ENCODE results near the gene ZNF200. TPM values are rescaled to one million over a fixed set of nuclear protein-coding genes. Genes with fewer than 3 reads are reported as not detected.
"Not testable (repeated sequence)": the region's sequence is repeated elsewhere in the genome, so short reads cannot be mapped to it uniquely, and the experiment has no call there.

The ZNF200 gene
- total RNA-seq, 2 experiments from 2014 or later = 16.5 to 19.5 TPM

GRCh38 chr16:3188925-3189825 is 45.8 kb downstream of the ZNF200 start:
- ATAC-seq (ENCODE audit: low read depth) = peak; percentile 8
- Mint-ChIP-seq H3K9me3 (peaks cover 4% of the 10 kb centered on the region), H3K4me1 (peaks cover 36% of the 10 kb centered on the region), H3K27me3 (peaks cover 80% of the 10 kb centered on the region), H3K4me3 (peak overlapping the region; percentile 73), H3K36me3 (no peaks in the 10 kb centered on the region), H3K27ac (peak overlapping the region; percentile 32)
- DNase-seq = peak; percentile 66
- POLR2A ChIA-PET = interaction anchor here (0.8 to 1.7 kb wide), 7 partner anchors 27 to 212 kb away, joined by 3 to 7 read pairs (median 4); partner anchors contain the start of genes ZNF174, ZNF200, ZNF263 and ZSCAN32

DNA sequence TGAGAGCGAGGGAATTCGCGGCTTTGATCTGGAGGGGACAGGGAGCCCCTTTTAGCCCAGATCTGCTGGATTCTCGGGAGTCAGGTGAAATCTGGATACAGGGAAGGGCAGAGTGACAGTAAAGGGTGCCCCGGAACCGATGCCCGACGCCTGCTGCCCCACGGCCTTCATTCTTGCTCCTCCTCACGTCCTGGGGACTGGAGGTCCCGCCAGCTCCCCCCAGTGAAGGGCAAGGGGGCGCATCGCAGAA is 46.4 kb downstream of the ZNF200 start:
- POLR2A ChIA-PET = interaction anchor here (0.8 to 1.7 kb wide), 7 partner anchors 28 to 213 kb away, joined by 3 to 7 read pairs (median 4); partner anchors contain the start of genes ZNF174, ZNF200, ZNF263 and ZSCAN32
- Mint-ChIP-seq H3K36me3 (no peaks in the 10 kb centered on the region), H3K9me3 (no peaks in the 10 kb centered on the region), H3K4me3 (peak overlapping the region; percentile 73), H3K27me3 (peaks cover 80% of the 10 kb centered on the region), H3K4me1 (peaks cover 40% of the 10 kb centered on the region), H3K27ac (peak overlapping the region; percentile 32)
- DNase-seq (no peak), ATAC-seq (ENCODE audit: low read depth) (no peak)

- no peaks in the 10 kb centered on the region for H3K9me3 Mint-ChIP-seq
- H3K4me1 Mint-ChIP-seq = peaks cover 43% of the 10 kb centered on the region
- H3K27ac Mint-ChIP-seq = peak within 1 kb of the TSS; percentile 68
- peak; percentile 74 for DNase-seq
- POLR2A ChIA-PET = interaction anchor here (0.6 to 1.7 kb wide), 8 partner anchors 17 to 269 kb away, joined by 3 to 7 read pairs (median 4); partner anchors contain the start of genes ZNF174, ZNF200, ZNF263 and ZSCAN32
- H3K4me3 Mint-ChIP-seq = peak within 1 kb of the TSS; percentile 73
- ATAC-seq (ENCODE audit: low read depth) = peak; percentile 59
- no peaks in the 10 kb centered on the region for H3K36me3 Mint-ChIP-seq
- H3K27me3 Mint-ChIP-seq = peaks cover 81% of the 10 kb centered on the region
These were observed 46.9 kb downstream of the ZNF200 start, which contains the start of gene OR1F1 for GRCh38 chr16:3187798-3188674. TSS of gene OR1F1 (plus strand) at chr16:3188204.

DNA sequence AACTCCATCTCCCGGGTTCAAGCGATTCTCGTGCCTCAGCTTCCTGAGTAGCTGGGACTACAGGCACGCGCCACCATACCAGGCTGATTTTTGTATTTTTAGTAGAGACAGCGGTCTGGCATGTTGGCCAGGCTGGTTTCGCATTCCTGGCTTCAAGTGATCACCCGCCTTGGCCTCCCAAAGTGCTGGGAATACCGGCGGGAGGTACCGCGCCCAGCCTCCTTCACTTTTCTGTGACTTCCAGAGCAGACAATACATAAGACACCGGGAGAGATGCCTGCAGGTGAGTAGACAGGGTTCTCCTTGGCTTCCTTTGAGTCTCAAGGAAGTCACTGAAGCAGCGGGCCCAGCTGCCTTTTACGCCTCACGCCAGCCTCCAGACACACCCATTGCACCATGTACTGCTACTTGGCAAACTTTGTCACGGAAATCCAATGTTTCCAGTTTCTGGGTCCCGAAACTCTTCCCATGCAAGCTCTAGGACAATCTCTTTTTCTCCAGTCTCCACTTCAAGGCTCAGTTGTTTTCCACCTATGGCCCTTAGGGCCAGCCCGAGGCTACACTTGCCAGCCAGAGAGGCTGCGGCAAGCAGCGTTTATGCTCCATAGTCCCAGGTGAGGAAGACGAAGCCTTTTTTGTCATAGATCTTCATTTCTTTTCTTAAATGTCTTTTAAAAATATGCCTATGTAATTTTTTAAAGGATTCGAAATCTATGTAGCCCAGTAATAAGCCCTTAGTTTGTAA is 47.8 kb downstream of the ZNF200 start:
- Mint-ChIP-seq H3K27me3 (peaks cover 82% of the 10 kb centered on the region), H3K27ac (no peak overlapping the region), H3K36me3 (no peaks in the 10 kb centered on the region), H3K4me3 (no peak overlapping the region), H3K9me3 (no peaks in the 10 kb centered on the region), H3K4me1 (peaks cover 47% of the 10 kb centered on the region)
- POLR2A ChIA-PET = interaction anchor here (0.6 to 1.7 kb wide), 5 partner anchors 16 to 270 kb away, joined by 3 to 6 read pairs (median 5); partner anchors contain the start of genes ZNF174 and ZSCAN32
- DNase-seq (no peak), ATAC-seq (ENCODE audit: low read depth) (no peak)

DNA sequence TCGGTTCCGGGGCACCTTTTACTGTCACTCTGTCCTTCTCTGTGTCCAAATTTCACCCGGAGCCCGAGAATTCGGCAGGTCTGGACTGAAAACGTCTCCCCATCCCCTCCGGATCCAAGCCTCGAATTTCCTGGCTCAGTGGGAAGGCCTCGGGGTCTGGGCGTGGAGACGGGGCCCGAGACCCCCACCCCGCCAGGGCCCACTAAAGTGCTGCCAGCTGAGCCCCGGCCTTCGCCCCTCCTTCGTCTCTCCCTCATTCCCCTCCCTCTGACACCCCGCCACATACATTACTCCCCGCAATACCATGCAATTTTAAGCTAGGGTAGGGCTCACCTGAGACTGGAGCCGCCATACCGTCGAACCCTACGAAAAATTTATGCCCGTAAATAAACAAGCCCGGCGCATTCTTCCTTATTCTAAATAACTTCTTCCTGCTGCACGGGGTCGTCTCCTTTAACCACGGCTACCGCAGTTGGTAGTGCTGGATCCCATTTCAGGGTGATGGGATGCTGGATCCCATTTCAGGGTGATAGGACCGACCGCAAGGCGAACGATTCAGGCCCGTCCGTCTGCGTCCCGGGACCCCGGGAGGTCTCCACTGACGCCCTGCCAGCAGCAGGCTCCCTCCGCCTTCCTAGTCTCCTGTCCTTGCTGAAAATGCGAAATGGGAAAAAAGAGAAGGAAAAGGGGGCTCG is 51.4 kb downstream of the ZNF200 start:
- H3K36me3 Mint-ChIP-seq = no peaks in the 10 kb centered on the region
- H3K4me3 Mint-ChIP-seq = peak overlapping the region; percentile 84
- peak overlapping the region; percentile 55 for H3K27ac Mint-ChIP-seq
- no peak for DNase-seq
- H3K9me3 Mint-ChIP-seq = no peaks in the 10 kb centered on the region
- peaks cover 87% of the 10 kb centered on the region for H3K27me3 Mint-ChIP-seq
- ATAC-seq (ENCODE audit: low read depth) = no peak
- H3K4me1 Mint-ChIP-seq = peaks cover 33% of the 10 kb centered on the region
- POLR2A ChIA-PET = interaction anchor here (0.8 to 1.6 kb wide), 6 partner anchors 25 to 181 kb away, joined by 3 to 5 read pairs (median 3); partner anchors contain the start of genes ZNF200 and ZNF263

- DNase-seq (peak; percentile 62), ATAC-seq (ENCODE audit: low read depth) (peak; percentile 32)
- Mint-ChIP-seq H3K27ac (peak overlapping the region; percentile 79), H3K36me3 (no peaks in the 10 kb centered on the region), H3K27me3 (peaks cover 90% of the 10 kb centered on the region), H3K4me3 (peak overlapping the region; percentile 84), H3K9me3 (no peaks in the 10 kb centered on the region), H3K4me1 (peaks cover 28% of the 10 kb centered on the region)
- POLR2A ChIA-PET = interaction anchor here (0.8 to 1.6 kb wide), 5 partner anchors 10 to 182 kb away, joined by 3 to 5 read pairs (median 3); partner anchors contain the start of genes ZNF200 and ZNF263
These were observed 52.1 kb downstream of the ZNF200 start for GRCh38 chr16:3182608-3183444.

- Mint-ChIP-seq H3K27ac (peak overlapping the region; percentile 79), H3K4me3 (peak overlapping the region; percentile 73), H3K27me3 (peaks cover 90% of the 10 kb centered on the region), H3K4me1 (peaks cover 23% of the 10 kb centered on the region)
- ATAC-seq (ENCODE audit: low read depth); H3K9me3 Mint-ChIP-seq; H3K36me3 Mint-ChIP-seq; DNase-seq: not testable (repeated sequence)
- POLR2A ChIA-PET = interaction anchor here (1.0 to 1.5 kb wide), 3 partner anchors 10 to 183 kb away, joined by 3 to 4 read pairs (median 3); no protein-coding TSS in a partner anchor
These were observed 52.7 kb downstream of the ZNF200 start for GRCh38 chr16:3182293-3182607.

DNA sequence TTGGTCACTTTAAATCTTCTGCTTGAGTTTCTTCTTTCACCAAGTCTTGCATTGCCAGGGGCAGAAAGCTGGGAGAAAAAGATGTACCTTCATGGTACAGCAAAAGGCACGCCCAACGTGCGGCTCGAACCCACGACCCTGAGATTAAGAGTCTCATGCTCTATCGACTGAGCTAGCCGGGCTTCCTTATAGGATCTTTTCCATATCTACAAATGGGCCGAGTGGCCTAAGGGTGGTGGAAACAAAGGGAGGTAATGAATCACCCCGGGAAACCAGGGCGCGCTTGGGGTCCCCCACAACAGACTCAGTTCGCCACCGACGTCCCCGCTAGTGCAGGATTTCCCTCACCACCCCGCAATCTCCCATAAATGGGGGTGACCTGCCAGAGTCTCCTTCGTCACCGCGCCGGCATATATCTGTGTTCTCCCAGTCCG is 54.5 kb downstream of the ZNF200 start:
- DNase-seq = no peak

DNA sequence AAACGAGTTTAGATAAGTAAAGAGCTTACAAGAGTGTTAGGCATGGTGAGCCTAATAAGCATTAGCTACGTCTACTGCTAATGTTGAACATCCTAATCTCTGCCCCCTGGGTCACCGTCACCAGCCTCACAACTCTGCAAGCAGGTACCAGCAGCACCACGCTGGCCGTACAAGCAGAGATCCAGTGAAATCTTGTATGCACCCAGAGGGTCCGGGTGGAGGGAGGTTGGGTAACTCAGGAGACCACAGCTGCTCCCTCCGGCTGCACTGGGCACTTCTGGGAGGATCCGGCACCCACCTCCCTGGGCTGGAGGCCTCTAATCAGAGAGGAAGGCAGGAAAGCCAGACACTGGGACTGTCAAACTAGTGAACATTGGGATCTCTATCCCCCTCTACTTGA is 55.3 kb downstream of the ZNF200 start:
- POLR2A ChIA-PET = interaction anchor here (0.5 to 1.3 kb wide), 3 partner anchors 9 to 171 kb away, joined by 3 read pairs; no protein-coding TSS in a partner anchor
- H3K36me3 Mint-ChIP-seq = no peaks in the 10 kb centered on the region
- ATAC-seq (ENCODE audit: low read depth) = no peak
- no peak for DNase-seq
- peaks cover 90% of the 10 kb centered on the region for H3K27me3 Mint-ChIP-seq
- H3K4me1 Mint-ChIP-seq = peaks cover 23% of the 10 kb centered on the region
- no peak overlapping the region for H3K27ac Mint-ChIP-seq
- H3K4me3 Mint-ChIP-seq = no peak overlapping the region
- no peaks in the 10 kb centered on the region for H3K9me3 Mint-ChIP-seq

More for the DNA sequence above, 54.5 kb downstream of the ZNF200 start:
- Mint-ChIP-seq H3K4me3 (no peak overlapping the region), H3K9me3 (no peaks in the 10 kb centered on the region), H3K27ac (no peak overlapping the region), H3K27me3 (peaks cover 90% of the 10 kb centered on the region), H3K4me1 (peaks cover 23% of the 10 kb centered on the region), H3K36me3 (no peaks in the 10 kb centered on the region)
- ATAC-seq (ENCODE audit: low read depth) = no peak
- POLR2A ChIA-PET = interaction anchor here (1.0 to 1.3 kb wide), 2 partner anchors 10 to 172 kb away, joined by 3 read pairs; no protein-coding TSS in a partner anchor

DNA sequence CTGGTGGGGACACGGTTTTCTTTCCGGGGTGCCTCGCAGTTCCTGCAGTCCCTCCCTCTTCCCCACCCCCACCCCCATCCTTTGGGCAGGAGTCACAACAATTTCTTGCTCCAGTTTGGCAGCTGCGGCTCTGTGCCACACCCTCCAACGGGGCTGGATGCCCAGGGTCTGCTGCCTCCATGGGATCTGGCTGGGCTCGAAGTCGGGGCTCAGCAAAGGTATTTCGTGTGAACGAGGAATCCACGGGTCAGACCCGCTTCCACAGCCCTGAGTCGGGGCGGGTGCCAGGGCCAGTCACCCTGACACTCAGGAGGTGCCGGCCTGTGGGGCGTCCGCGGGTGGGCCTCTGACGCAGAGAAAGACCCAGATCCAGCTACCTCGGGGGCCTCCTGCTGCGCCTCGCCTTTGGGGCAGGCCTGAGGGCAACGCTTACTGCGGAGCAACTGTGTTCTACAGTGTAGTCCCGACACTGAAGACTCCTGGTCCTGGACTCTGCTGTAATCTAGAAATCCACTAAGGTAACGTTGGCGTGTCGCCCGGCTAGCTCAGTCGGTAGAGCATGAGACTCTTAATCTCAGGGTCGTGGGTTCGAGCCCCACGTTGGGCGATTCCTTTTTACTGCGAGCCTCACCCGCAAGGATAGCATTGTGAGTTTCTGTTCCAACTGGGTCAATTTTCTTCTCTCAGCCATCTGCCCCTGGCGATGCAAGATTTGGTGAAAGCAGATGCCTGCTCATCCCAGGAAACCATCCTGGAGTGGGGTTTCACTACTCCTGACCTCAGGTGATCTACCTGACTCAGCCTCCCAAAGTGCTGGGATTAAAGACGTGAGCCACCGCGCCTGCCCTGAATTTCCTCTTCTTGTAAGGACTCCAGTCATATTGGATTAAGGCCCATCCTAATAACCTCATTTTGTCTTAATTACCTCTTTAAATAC is 59.5 kb downstream of the ZNF200 start:
- Mint-ChIP-seq H3K36me3 (no peaks in the 10 kb centered on the region), H3K9me3 (no peaks in the 10 kb centered on the region), H3K4me1 (peaks cover 33% of the 10 kb centered on the region), H3K27me3 (peaks cover 82% of the 10 kb centered on the region), H3K27ac (peak overlapping the region; percentile 54), H3K4me3 (no peak overlapping the region)
- peak; percentile 47 for DNase-seq
- no peak for ATAC-seq (ENCODE audit: low read depth)
- POLR2A ChIA-PET = interaction anchor here (0.5 kb wide), 1 partner anchor 154 kb away, joined by 3 read pairs; no protein-coding TSS in a partner anchor
